CD4-positive, alpha-beta T cell treated with Interleukin-4 for 4 hours (primary cell): ENCODE data around the gene FBLN1.
A peak's percentile ranks its signal among the peaks of the same experiment; 100 is the strongest.

ENCODE experiments used
- DNase-seq: peaks from one replicate; pipeline ENCODE4 v3.0.0-alpha.2; 2020

The FBLN1 gene

DNA sequence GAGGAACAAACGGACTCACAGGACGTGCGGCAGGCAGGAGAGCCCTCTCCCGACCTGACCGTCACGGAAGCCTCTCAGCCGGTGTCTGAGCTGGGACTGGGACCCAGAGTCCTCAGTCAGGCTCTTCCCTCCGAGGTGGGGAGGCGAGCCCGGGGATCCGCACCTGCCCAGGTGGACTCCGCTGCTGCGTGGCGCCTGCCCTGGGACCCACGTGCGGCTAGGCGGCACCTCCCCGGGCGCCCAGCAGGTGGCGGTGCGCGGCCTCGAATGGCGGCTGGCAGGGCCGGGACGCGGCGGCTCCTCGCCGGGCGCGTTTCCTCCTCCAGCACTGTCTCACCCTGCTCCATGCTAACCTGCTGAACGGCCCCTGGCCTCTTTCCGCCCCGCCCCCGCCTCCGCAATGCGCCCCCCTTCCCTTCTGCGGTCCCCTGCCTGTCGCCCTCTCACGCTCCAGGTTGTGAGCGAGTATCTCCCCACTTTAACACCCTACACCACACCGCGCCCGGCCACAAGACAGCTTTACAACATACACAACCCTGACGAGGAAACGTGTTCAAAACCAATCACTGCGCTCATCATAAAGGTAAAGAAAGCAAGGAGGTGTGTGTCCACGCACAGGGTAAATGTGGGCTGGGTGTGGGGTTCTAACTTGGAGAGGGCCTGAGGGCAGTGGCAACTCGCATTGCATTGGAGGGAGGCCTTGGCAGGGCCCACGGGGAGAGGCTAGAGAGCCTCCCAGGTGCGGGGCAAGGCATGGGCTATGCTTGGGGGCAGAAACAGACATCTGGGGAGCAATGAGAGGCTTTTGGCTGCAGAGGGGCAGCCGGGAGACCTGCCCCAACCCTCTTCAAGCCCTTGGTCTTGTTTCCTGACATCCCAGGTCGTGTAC lies 143.1 kb downstream of the FBLN1 start:
- DNase-seq = peak; percentile 61

DNA sequence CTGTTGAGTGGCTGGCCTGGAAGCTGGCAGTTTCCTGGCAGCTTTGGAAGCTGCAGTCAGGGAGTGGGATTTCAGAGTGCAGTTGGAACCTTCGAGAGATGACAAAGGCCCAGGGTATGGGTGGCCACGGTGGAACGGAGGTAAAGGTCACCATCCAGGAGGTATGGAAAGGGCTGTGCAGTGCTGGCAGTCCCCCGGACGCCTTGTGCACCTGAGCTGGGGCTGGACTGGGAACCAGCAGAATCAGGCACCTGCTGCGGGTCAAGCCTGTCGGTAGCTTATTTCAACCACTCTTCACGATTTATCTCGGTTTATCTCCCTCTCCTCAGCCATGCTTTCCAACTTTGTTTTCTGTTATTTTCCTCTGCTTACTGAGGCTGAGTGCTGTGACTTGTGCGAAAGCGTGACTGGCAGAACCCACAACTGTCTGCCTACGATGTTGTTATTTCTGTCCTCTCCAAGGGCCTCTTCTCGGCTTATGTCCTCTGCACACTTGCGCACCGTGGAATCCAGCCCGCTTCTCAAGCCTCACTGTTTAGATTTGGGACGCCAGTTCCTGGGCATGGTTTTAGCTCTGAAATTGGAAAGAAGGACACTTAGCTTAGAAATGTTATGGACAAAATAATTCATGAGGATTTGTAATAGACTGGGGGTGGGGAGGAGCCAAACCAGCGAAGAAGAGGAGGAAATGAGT lies 145.0 kb downstream of the FBLN1 start:
- DNase-seq = no peak

DNA sequence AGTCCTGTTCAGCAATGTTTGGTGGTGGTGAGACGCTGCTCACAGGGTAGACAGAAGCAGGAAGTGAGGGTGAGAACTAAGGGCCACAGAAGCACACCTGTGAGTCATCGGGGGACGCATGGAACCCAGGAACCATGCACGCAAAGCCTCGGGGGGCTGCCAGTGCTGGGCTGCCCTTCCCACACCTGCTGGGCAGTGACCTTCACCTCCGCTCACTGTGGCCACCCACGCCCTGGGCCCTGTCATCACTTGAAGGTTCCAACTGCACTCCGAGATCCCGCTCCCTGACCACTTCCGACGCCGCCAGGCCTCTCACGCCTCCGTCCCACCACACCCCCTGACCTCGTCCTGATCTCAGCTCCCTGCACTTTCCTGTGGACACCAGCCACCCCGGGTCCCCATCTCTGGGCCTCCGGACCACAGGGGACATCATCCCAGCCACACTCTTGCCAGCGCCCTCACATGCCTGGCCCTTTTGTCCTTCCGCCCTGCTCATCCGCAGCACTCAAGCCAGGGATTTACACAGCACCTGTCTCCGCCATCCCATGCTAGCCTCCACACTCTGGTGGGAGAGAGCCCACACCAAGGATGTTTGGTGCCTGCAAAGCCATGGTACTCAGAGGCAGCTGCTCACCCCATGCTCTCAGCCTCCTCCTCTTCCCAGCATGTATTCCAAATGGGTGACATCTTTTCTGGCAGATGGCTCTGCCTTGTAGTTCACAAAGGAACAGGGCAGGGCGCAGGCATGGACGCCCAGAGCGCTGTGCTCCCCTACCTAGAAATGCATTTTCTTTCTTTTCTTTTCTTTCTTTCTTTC lies 145.8 kb downstream of the FBLN1 start:
- DNase-seq = no peak

DNA sequence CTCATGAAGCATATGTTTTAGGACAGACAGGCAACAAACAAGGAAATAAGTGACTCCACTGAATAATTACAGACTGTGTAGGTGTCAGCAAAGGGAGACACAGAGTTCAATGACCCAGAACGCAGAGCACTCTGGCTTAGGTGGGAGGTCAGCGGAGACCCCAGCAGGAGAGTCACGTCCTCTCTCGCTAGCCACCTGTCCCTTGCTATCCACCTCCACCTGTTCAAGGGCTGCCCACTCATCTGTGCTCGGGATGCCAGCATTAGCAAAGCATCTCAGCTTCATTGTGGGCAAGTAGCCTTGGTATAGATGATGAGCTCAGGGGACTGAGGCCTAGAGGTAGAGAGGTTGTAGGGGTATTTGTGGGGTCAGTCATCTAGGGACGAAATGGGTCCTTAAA lies 147.1 kb downstream of the FBLN1 start:
- DNase-seq = no peak

DNA sequence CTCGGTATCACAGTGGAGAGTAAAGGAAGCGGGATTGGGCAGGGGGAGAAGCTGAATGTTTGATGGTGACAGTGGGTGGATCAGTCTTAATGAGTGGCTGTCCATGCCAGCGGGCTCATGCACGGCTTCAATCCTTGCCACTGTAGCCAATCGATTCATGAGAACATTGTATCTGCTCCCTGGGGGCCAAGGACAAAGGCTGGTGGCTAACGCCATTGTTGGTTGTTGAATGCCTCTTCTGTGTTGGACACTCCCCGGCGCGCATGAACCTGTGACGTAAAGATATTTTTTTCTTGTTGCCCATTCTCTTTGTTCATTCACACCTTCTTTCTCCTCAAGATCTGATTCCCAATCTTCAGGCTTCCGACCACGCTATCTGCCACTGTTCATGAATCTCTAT lies 148.0 kb downstream of the FBLN1 start:
- no peak for DNase-seq
